ENCODE results near the gene LRRC38. TPM values are rescaled to one million over a fixed set of nuclear protein-coding genes. Genes with fewer than 3 reads are reported as not detected.
"Not testable (repeated sequence)": the region's sequence is repeated elsewhere in the genome, so short reads cannot be mapped to it uniquely, and the experiment has no call there.

LRRC38 gene, protein sequence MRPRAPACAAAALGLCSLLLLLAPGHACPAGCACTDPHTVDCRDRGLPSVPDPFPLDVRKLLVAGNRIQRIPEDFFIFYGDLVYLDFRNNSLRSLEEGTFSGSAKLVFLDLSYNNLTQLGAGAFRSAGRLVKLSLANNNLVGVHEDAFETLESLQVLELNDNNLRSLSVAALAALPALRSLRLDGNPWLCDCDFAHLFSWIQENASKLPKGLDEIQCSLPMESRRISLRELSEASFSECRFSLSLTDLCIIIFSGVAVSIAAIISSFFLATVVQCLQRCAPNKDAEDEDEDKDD
- total RNA-seq (not detected), polyA plus RNA-seq (ENCODE audit: insufficient read length in 6 of 6) (not detected)
- long read RNA-seq, donor 1: 0 reads
- long read RNA-seq, donor 2: 0 reads
- long read RNA-seq, donor 3, partial matches to known transcripts: 0 of 1 reads
- long read RNA-seq, donor 3, other reads (novel, unspliced or antisense): 0 of 1 reads
- long read RNA-seq, donor 4: 0 reads
- long read RNA-seq, donor 5: 0 reads
- long read RNA-seq, donor 6: 0 reads
- long read RNA-seq, donor 7: 0 reads
- long read RNA-seq, donor 8, partial matches to known transcripts: 0 of 21 reads
- long read RNA-seq, donor 8, other reads (novel, unspliced or antisense): 21 of 21 reads
- long read RNA-seq, donor 9: 0 reads
- long read RNA-seq, donor 10: 0 reads
- long read RNA-seq, donor 11, transcript LRRC38-201 (2 exons, 2,209 nt): major isoform, 5 of 5 reads
- long read RNA-seq, donor 11, partial matches to known transcripts: 0 of 5 reads
- long read RNA-seq, donor 11, other reads (novel, unspliced or antisense): 0 of 5 reads
- long read RNA-seq, donor 12: 0 reads

DNA sequence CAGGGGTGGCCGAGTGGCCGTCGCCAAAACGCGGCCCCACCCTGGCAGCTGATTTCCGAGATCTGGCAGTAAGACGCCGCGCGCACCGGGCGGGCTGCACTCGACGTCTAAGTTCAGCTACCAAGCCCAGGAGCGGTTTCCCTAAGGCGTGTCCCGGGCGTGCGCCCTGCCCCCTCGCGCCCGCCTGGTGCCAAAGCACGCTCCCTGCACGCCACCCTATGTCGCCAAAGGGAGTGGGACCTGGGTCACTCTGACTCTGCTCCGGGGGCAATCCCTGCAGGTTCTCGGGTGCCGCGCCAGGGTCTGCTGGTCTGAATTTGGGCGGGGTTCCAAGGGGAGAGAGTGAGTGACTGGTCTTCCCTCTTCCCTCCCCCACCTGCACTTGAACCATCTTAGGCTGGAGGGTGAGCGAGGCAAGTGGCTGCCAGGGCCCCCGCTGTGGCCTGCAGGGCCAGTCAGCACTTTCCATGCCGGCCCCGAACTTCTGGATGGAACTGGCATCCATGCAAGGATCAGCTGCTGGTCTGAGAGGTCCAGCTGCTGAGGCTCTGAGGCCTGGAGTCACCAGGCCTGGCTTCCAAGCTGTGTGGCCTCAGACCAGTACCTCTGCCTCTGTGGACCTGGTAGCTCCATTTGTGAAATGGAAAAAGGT lies at the start of gene LRRC38:
LRRC38 (minus strand) TSS at position 109 of the 652 bp plus-strand sequence. CDS start 410 bp downstream, outside the sequence.
- TF ChIP-seq, protein P1, sequence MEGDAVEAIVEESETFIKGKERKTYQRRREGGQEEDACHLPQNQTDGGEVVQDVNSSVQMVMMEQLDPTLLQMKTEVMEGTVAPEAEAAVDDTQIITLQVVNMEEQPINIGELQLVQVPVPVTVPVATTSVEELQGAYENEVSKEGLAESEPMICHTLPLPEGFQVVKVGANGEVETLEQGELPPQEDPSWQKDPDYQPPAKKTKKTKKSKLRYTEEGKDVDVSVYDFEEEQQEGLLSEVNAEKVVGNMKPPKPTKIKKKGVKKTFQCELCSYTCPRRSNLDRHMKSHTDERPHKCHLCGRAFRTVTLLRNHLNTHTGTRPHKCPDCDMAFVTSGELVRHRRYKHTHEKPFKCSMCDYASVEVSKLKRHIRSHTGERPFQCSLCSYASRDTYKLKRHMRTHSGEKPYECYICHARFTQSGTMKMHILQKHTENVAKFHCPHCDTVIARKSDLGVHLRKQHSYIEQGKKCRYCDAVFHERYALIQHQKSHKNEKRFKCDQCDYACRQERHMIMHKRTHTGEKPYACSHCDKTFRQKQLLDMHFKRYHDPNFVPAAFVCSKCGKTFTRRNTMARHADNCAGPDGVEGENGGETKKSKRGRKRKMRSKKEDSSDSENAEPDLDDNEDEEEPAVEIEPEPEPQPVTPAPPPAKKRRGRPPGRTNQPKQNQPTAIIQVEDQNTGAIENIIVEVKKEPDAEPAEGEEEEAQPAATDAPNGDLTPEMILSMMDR (IDR thresholded peaks at IDR 0.05): no peak
- Histone ChIP-seq H3K9me3 (peaks cover 0 to 2% of the 10 kb centered on the region in 2 donors), H3K36me3 (no peaks in the 10 kb centered on the region), H3K27me3 (peaks cover 28 to 99% of the 10 kb centered on the region in 2 donors), H3K27ac (no peak within 1 kb of the TSS), H3K4me1 (no peaks in the 10 kb centered on the region), H3K4me3 (no peak within 1 kb of the TSS)
- intact Hi-C loops (cut with DNase I): no loop called here
- DNase-seq: peak in 1 of 4 donors; percentile 81
- ATAC-seq: peak; percentile 70

DNA sequence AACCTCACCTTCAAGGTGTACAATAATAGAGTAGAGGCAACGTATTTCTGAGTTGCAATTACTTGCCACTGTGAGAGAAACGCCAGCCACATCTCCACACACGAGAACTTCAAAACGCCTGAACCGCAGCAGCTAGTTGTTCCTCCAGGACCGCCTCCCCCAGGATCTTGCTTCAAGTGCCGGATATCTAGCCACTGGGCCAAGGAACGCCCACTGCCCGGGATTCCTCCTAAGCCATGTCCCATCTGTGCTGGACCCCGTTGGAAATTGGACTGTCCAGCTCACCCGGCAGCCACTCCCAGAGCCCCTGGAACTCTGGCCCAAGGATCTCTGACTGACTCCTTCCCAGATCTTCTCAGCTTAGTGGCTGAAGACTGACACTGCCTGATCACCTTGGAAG lies 49.2 kb upstream of the LRRC38 start:
- ATAC-seq; H3K27ac ChIP-seq; intact Hi-C loops (cut with DNase I); H3K36me3 ChIP-seq; H3K27me3 ChIP-seq; H3K4me3 ChIP-seq; H3K9me3 ChIP-seq; DNase-seq; H3K4me1 ChIP-seq: not testable (repeated sequence)

DNA sequence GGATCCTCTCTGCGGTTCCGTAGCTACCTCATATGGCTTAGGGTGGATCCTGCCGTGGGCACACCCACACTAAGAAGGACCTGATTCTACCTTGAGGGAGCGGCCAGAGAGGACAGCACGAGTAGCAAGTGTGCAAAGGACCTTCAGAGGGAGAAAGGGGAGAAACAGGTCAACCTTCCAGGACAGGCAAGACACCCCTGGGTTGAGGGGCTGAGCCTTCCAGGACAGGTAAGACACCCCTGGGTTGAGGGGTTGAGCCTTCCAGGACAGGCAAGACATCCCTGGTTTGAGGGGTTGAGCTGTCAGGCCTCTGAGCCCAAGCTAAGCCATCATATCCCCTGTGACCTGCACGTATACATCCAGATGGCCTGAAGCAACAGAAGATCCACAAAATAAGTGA lies 46.7 kb upstream of the LRRC38 start:
- no peaks in the 10 kb centered on the region for H3K36me3 ChIP-seq
- DNase-seq: no peak

DNA sequence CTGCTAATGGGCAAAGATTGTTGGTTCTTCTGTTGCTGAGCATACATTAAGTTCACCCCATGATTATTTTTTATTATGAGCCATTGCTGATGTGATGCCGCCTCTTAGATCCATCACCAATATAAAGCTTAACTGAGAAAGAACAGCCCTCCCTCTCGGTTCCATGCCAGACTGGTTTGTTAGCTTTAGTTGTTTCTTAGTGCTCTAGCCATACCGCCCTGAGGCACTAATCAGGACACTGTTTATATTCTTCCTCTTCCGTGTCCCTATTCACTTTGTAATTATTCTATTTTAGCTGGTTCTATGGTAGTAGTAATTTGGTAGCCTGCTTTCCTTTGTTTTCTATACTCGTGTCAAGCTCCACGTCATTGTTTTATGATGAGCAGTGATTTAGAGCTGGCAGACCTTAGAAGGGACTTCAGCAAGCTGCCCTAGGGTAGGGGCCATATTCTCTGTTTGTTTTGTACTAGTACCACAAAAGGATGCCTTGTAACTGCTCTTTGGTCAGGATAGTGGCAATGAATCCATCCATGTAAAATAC lies 42.5 kb upstream of the LRRC38 start:
- Histone ChIP-seq H3K36me3 (no peaks in the 10 kb centered on the region), H3K27ac (no peak overlapping the region), H3K4me3 (no peak overlapping the region), H3K27me3 (no peaks in the 10 kb centered on the region), H3K9me3 (no peaks in the 10 kb centered on the region), H3K4me1 (no peaks in the 10 kb centered on the region)
- intact Hi-C loops (cut with DNase I): no loop called here
- DNase-seq (no peak), ATAC-seq (no peak)
- TF ChIP-seq, protein P1 (IDR thresholded peaks at IDR 0.05): no peak

More for the DNA sequence above, 46.7 kb upstream of the LRRC38 start:
- no peak for ATAC-seq
- H3K4me3 ChIP-seq: no peak overlapping the region
- H3K27ac ChIP-seq: no peak overlapping the region
- intact Hi-C loops (cut with DNase I): no loop called here
- TF ChIP-seq, protein P1 (IDR thresholded peaks at IDR 0.05): no peak
- no peaks in the 10 kb centered on the region for H3K9me3 ChIP-seq
- no peaks in the 10 kb centered on the region for H3K4me1 ChIP-seq
- no peaks in the 10 kb centered on the region for H3K27me3 ChIP-seq

DNA sequence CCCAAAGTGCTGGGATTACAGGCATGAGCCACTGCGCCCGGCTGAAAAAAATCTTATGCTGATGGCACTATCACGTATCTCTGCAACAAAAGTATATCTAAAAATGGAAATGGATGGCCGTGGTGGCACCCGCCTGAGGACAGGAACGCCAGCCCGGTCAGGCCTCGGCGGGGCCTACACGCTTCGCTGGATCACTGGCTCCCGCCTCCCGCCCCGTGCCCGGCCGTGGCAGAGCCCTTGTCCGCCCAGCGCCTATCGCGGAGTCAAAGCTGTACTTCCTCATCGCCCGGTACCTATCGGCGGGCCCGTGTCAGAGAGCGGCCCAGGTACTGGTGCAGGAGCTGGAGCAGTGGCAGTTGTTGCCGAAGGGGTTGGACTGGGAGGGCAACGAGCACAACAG lies 41.0 kb upstream of the LRRC38 start:
- no peak for DNase-seq
- ATAC-seq: no peak
- intact Hi-C loops (cut with DNase I): no loop called here
- H3K4me1 ChIP-seq: no peaks in the 10 kb centered on the region
- H3K9me3 ChIP-seq: no peaks in the 10 kb centered on the region
- no peaks in the 10 kb centered on the region for H3K27me3 ChIP-seq
- TF ChIP-seq, protein P1 (IDR thresholded peaks at IDR 0.05): no peak
- no peak overlapping the region for H3K4me3 ChIP-seq
- no peak overlapping the region for H3K27ac ChIP-seq
- H3K36me3 ChIP-seq: no peaks in the 10 kb centered on the region

All from left lung (tissue), 14 donors.